GOT3 (cell line): ENCODE results near the gene ZDHHC11.

Experiments used
- DNase-seq: peaks from one replicate; lab custom pipeline; 2025; ENCODE audit warnings: mixed read lengths; lab: John Stamatoyannopoulos, UW

Gene ZDHHC11, protein sequence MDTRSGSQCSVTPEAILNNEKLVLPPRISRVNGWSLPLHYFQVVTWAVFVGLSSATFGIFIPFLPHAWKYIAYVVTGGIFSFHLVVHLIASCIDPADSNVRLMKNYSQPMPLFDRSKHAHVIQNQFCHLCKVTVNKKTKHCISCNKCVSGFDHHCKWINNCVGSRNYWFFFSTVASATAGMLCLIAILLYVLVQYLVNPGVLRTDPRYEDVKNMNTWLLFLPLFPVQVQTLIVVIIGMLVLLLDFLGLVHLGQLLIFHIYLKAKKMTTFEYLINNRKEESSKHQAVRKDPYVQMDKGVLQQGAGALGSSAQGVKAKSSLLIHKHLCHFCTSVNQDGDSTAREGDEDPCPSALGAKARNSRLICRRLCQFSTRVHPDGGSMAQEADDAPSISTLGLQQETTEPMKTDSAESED

DNA sequence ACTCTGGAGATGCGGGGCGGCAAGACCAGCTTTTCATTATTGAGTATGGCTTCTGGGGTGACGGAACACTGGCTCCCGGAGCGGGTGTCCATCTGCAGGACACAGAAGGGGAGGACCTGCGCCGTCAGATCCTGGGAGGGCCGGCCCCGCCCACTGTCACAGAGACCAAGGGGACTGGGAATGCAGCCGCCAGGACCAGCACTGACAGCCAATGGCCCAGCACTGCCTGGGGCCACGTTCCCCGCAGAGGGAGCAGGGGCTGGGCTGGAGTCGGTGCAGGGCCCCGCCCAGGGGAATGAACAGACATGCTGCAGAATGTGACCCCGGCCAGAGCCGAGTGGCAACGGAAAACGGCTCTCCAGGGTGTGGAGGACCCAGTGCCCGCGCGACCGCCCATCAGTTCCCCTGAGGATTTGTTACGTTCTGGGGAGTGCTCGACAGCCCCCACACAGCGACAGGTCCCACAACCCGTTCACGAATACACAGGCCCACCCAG, at the start of gene ZDHHC11:
TSS of gene ZDHHC11 (minus strand) at position 476 of the 496 bp plus-strand sequence. CDS start at position 92, 384 bp downstream.
- no peak for DNase-seq

GRCh38 chr5:893711-894110, 42.9 kb upstream of the ZDHHC11 start:
- no peak for DNase-seq

DNA sequence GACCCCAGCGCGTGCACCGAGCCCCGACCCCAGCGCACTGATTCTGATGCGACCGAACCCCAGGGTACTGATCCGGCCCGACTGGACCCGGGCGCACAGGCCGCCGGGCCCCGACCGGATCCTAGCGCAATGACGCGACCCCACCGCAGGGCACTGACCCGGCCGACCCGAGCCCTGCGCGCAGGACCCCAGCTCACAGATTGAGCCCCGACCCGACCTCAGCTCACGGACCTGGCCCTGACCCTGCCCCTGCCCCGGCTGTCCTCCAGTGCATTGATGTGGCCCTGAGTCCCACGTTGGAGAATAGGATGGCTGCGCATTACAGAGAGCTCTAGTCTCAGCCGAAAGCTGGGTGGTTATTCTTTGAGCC, 42.3 kb upstream of the ZDHHC11 start:
- DNase-seq, result no peak

- DNase-seq, result peak; percentile 53
Measured at GRCh38 chr5:892394-893136, 41.8 kb upstream of the ZDHHC11 start, which contains the start of the genes BRD9 and TRIP13. BRD9 (minus strand) TSS chr5:892801; CDS start chr5:892657, 144 bp downstream. TRIP13 (plus strand) TSS chr5:892884; CDS start chr5:892999, 115 bp downstream.

- no peak for DNase-seq
Measured at GRCh38 chr5:891837-892393, 41.1 kb upstream of the ZDHHC11 start.

- DNase-seq, result no peak
Measured at GRCh38 chr5:891117-891836, 40.5 kb upstream of the ZDHHC11 start.

- no peak for DNase-seq
Measured at GRCh38 chr5:889075-889710, 38.4 kb upstream of the ZDHHC11 start.

- DNase-seq, result no peak
Measured at GRCh38 chr5:888638-889035, 37.9 kb upstream of the ZDHHC11 start.

GRCh38 chr5:887947-888637, 37.3 kb upstream of the ZDHHC11 start:
- DNase-seq, result no peak

GRCh38 chr5:886716-887325, 36.0 kb upstream of the ZDHHC11 start:
- no peak for DNase-seq

- DNase-seq, result no peak
Measured at GRCh38 chr5:886036-886435, 35.2 kb upstream of the ZDHHC11 start.

DNA sequence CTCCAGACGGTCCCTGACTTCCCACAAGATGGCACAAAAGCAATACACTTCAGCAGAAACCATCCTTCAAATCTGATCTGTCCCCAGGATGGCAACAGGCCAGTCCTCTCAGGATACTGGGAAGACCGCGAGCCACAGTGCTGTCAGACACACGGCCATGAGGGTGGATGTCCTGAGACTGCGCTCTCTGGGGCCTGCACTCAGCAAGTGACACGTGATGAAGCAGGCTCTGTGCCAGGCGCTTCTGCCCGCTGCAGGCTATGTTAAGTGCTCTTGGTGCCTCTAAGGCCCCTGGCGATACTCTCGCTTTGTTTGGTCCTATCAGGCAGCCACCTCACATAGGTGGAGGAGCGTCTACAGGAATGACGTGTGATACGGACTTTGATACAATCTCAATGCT, 34.7 kb upstream of the ZDHHC11 start:
- DNase-seq, result no peak

DNA sequence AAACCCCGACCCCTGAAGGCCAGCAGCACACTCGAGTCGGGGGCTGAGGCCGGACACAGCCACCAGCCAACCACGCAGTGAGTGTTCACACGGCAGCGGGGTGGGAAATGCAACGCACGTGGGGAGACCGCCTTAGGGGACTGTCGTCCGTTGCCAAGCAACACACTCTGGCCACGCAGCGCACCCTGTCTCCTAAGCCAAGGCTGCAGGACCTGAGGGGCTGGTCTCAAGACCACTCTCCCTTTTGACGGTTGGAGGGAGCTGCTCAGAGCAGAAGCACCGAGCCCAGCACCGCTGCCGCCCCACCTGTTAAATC, 34.3 kb upstream of the ZDHHC11 start:
- DNase-seq, result no peak

DNA sequence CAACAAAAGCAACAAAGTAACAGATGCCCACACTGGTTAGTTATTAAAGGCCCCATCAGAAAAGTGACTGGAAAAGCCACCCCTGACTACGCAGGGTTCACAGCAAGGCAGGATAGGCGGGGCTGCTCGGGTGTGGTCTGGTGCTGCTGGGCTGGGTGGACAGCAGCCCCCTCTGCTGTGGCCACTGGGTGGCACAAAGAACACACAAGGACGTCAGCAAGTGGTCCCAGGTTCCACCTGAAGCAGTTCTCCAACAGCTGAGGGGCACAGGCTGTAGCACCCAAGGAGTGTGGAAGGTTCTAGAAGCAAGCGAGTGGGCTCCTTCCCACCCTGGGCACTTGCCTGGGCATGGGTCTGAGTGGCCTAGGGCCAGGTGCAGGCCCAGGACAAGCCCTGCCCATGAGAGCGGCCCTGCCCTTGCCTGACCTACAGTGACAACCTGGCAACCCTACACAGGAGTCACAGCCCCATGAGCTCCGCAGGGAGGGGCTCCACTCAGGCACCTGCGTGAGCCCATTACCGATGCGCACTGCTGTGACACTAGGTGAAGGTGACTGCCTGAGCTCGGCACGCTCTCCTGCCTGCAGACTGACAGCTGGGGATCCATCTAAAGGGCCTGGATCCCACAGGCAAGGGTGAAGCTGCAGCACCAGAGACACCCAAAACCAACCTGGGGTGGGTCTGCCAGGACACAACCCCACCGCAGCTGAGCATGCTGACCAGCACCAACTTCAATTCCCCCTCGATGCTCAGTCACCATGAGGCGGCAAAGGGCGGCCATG, 33.8 kb upstream of the ZDHHC11 start:
- no peak for DNase-seq

DNA sequence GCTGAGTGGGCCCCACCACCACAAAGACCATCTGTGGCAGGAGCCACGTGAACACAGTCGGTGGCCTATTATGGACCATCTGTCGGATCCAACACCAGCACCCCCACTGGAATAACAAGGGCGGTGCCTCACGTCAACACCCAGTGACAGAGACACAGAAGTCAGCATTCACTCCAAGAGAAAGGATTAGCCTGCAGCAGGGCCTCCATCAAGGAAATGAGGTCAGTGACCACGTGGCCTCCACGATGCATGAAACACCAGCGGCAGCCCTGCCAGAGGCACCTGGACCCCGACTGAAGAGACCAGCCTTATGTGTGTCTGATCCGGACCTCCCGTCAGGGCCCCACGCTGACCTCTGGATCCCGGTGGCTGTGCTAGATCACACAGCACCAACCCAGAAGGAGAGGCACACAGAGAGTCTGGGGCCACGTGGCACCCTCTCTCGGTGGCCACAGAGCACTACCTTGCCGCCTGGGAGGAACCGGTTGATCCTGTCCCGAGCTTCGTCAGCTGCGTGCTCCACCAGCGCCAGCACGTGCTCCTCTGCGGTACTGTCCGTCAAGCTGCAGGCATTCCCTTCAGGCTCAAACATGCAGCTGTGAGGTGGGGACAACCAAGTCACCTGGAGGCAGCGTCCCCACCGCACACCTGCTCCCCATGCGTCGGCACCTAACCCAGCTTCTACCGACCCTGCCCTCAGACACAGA, 32.8 kb upstream of the ZDHHC11 start:
- DNase-seq, result no peak

DNA sequence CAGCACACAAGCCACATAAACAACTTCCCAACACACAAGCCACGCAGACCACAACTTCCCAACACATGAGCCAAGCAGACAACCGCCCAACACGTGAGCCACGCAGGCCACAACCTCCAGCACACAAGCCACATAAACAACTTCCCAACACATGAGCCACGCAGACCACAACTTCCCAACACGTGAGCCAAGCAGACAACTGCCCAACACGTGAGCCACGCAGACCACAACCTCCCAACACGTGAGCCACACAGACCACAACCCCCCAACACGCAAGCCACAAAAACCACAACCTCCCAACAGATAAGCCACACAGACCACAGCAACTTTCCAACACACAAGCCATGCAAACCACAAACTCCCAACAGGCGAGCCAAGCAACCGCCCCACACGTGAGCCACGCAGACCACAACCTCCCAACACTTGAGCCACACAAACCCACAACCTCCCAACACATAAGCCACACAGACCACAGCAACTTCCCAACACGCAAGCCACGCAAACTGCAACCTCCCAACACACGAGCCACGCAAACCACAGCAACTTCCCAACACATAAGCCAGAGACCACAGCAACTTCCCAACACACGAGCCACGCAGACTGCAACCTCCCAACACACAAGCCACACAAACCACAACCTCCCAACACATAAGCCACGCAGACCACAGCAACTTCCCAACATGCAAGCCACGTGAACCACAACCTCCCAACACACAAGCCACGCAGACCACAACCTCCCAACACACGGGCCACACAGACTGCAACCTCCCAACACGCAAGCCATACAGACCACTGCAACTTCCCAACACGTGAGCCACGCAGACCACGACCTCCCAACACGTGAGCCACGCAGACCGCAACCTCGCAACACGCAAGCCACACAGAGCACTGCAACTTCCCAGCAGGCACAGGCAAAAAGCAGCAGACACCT, 31.7 kb upstream of the ZDHHC11 start:
- DNase-seq, result no peak

- no peak for DNase-seq
Measured at GRCh38 chr5:881551-881935, 30.8 kb upstream of the ZDHHC11 start.
